Peyer's patch (tissue), 4 donors: ENCODE data around the gene HSD17B11.

Experiments
- CTCF ChIP-seq, 6 experiments: fragments of 450-650 bp in 4 of 6; fragments of 200-600 bp in 2 of 6; sonication (generic) in 1 of 6; IDR thresholded peaks; one replicate each; pipeline ENCODE4 v1.5.1; 2017 to 2019; ENCODE audit warnings: antibody characterized with exemption in 6 of 6, mild to moderate bottlenecking in 3 of 6, moderate library complexity in 1 of 6
- POLR2A ChIP-seq, 2 donors: fragments of 450-650 bp; IDR thresholded peaks; one replicate each; pipeline ENCODE4 v1.5.1; 2017; ENCODE audit warnings: antibody characterized with exemption in 2 of 2, mild to moderate bottlenecking in 2 of 2, moderate library complexity in 2 of 2

GRCh38 chr4:87366521-87367162, 24.3 kb downstream of the HSD17B11 start:
- TF ChIP-seq POLR2A (IDR thresholded peaks at IDR 0.05) = no peak
- TF ChIP-seq CTCF (IDR thresholded peaks at IDR 0.05) = no peak
